GM23338 (cell line): Measurements from ENCODE around the gene PLEKHA8. TPM values are rescaled to one million over a fixed set of nuclear protein-coding genes. Genes with fewer than 3 reads are reported as not detected.

Experiments used
- ATAC-seq: fragments of 200-7000 bp; cut with Tn5 transposase; 3 replicates; pipeline ENCODE4 v1.9.1; 2020
- DNase-seq: peaks from one replicate; pipeline ENCODE4 v3.0.0-alpha.2; 2015; ENCODE audit warnings: low spot score
- H2AFZ ChIP-seq: fragments of 200-600 bp; sonication (generic); 2 replicates; pipeline ENCODE4 v1.8.0; 2016; ENCODE audit warnings: antibody characterized with exemption, mild to moderate bottlenecking, moderate library complexity
- H3F3A ChIP-seq: fragments of 200-600 bp; sonication (generic); replicated peaks from 2 replicates; pipeline ENCODE4 v1.8.0; 2017; ENCODE audit warnings: antibody characterized with exemption, mixed run types, low read depth
- H3K27ac ChIP-seq: fragments of 200-600 bp; sonication (generic); 2 replicates; pipeline ENCODE4 v1.6.1; 2016; ENCODE audit warnings: low read depth
- H3K27me3 ChIP-seq: fragments of 200-600 bp; sonication (generic); 2 replicates; pipeline ENCODE4 v1.8.0; 2016; ENCODE audit warnings: mild to moderate bottlenecking, mixed run types, moderate library complexity; ENCODE audit not compliant: insufficient read depth
- H3K36me3 ChIP-seq: fragments of 200-600 bp; sonication (generic); 2 replicates; pipeline ENCODE4 v1.8.0; 2016; ENCODE audit warnings: mild to moderate bottlenecking; ENCODE audit not compliant: insufficient read depth
- H3K4me1 ChIP-seq: fragments of 200-600 bp; sonication (generic); 2 replicates; pipeline ENCODE4 v1.8.0; 2016; ENCODE audit warnings: mild to moderate bottlenecking, moderate library complexity; ENCODE audit not compliant: insufficient read depth
- H3K4me2 ChIP-seq: fragments of 200-600 bp; sonication (generic); 2 replicates; pipeline ENCODE4 v1.7.1; 2017; ENCODE audit warnings: mixed run types
- H3K4me3 ChIP-seq: fragments of 200-600 bp; sonication (generic); 2 replicates; pipeline ENCODE4 v1.6.1; 2016; ENCODE audit warnings: mixed run types
- H3K79me2 ChIP-seq: fragments of 200-600 bp; sonication (generic); replicated peaks from 2 replicates; pipeline ENCODE4 v1.8.0; 2017; ENCODE audit warnings: mild to moderate bottlenecking; ENCODE audit not compliant: insufficient read depth
- H3K9me2 ChIP-seq: fragments of 200-600 bp; sonication (generic); 2 replicates; pipeline ENCODE4 v1.8.0; 2017; ENCODE audit not compliant: insufficient read depth
- H4K20me1 ChIP-seq: fragments of 200-600 bp; sonication (generic); replicated peaks from 2 replicates; pipeline ENCODE4 v1.8.0; 2017; ENCODE audit warnings: mild to moderate bottlenecking; ENCODE audit not compliant: insufficient read depth
- H3K27ac Mint-ChIP-seq: 2 replicates; pipeline ENCODE4 v1.8.0; 2020; ENCODE audit warnings: inconsistent platforms, mild to moderate bottlenecking, moderate library complexity, mixed read lengths
- H3K27me3 Mint-ChIP-seq: 3 replicates; pipeline ENCODE4 v1.8.0; 2022; ENCODE audit warnings: low read depth, mild to moderate bottlenecking, moderate library complexity, mixed read lengths, inconsistent platforms; ENCODE audit not compliant: insufficient read depth, poor library complexity
- H3K36me3 Mint-ChIP-seq: 3 replicates; pipeline ENCODE4 v1.8.0; 2021; ENCODE audit warnings: low read depth, mild to moderate bottlenecking, inconsistent platforms, moderate library complexity, mixed read lengths
- H3K4me1 Mint-ChIP-seq: 3 replicates; pipeline ENCODE4 v1.8.0; 2020; ENCODE audit warnings: mild to moderate bottlenecking, inconsistent platforms, mixed read lengths
- H3K4me3 Mint-ChIP-seq: 3 replicates; pipeline ENCODE4 v1.8.0; 2021; ENCODE audit warnings: moderate library complexity, mild to moderate bottlenecking, inconsistent platforms, mixed read lengths
- H3K9me3 Mint-ChIP-seq: 3 replicates; pipeline ENCODE4 v1.8.0; 2020; ENCODE audit warnings: moderate library complexity, mild to moderate bottlenecking, inconsistent platforms, mixed read lengths
- CREB1 ChIP-seq: fragments of 250-450 bp; sonication (Bioruptor Pico); IDR thresholded peaks from 2 replicates; pipeline ENCODE4 v1.5.0; 2020; ENCODE audit warnings: low read depth, mild to moderate bottlenecking, moderate library complexity
- JUNB ChIP-seq: IDR thresholded peaks from one replicate; pipeline ENCODE4 v1.6.1; 2016; ENCODE audit warnings: antibody characterized with exemption; ENCODE audit not compliant: unreplicated experiment
- NANOG ChIP-seq: IDR thresholded peaks from 2 replicates; pipeline ENCODE4 v1.6.1; 2016; ENCODE audit warnings: antibody characterized with exemption, borderline replicate concordance
- POLR2AphosphoS5 ChIP-seq: IDR thresholded peaks from 2 replicates; pipeline ENCODE4 v1.6.1; 2016; ENCODE audit warnings: antibody characterized with exemption, low read depth
- STAT1 ChIP-seq: IDR thresholded peaks from one replicate; pipeline ENCODE4 v1.6.1; 2016; ENCODE audit warnings: antibody characterized with exemption; ENCODE audit not compliant: unreplicated experiment
- ZNF331 ChIP-seq: fragments of 250-450 bp; sonication (Bioruptor Pico); IDR thresholded peaks from 2 replicates; pipeline ENCODE4 v1.5.0; 2020; ENCODE audit warnings: low read depth, mild to moderate bottlenecking, moderate library complexity
- polyA plus RNA-seq: library from polyadenylated mRNA; unstranded; fragments of >200 nt; fragmentation: Nextera tagmentation; extraction: Ambion mirVana; gene quantifications from 2 replicates; pipeline ENCODE4 v1.2.1, GENCODE V29; 2016
- total RNA-seq: library from RNA; depleted of rRNA; stranded (reverse); fragments of >200 nt; shearing (Covaris generic); gene quantifications from 2 replicates; pipeline ENCODE4 v1.2.3, GENCODE V29; 2014
- TF ChIP-seq, protein P1 (sequence below), 2 experiments: fragments of 200-600 bp in 1 of 2; sonication (generic) in 1 of 2; conservative IDR thresholded peaks; 2 replicates each; pipeline versions ENCODE4 v1.5.1 to v1.6.1; 2016 to 2017; ENCODE audit warnings: antibody characterized with exemption in 2 of 2, low read depth in 2 of 2, mild to moderate bottlenecking in 2 of 2, moderate library complexity in 1 of 2
- TF ChIP-seq, protein P2 (sequence below): fragments of 250-450 bp; sonication (Bioruptor Pico); IDR thresholded peaks from 2 replicates; pipeline ENCODE4 v1.5.0; 2020; ENCODE audit warnings: mild to moderate bottlenecking, moderate library complexity
- TF ChIP-seq, protein P3 (sequence below): IDR thresholded peaks from 2 replicates; pipeline ENCODE4 v1.6.1; 2016; ENCODE audit warnings: antibody characterized with exemption

PLEKHA8 gene
- total and polyA plus RNA-seq, 2 experiments from 2014 or later, result 11.6 to 44.9 TPM

DNA sequence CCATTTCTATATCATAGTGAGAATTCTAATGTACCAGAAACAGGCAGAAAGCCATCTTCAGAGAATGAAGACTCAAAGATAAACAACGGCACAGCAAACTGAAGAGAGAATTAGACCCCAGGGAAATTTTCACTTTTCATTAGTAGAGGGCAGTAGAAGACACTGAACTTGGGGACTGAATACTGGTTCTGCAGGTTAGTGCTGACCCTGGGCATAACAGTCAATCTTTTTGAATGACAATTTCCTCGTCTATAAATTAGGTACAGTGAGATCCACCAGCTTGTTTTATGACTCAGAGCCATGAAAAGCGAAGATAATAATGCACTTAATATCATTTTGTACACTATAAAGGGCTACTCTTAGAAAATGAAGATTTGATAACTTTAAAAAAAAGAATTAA is 15.5 kb upstream of the PLEKHA8 start:
- DNase-seq (no peak), ATAC-seq (no peak)
- H3K27ac Mint-ChIP-seq, result no peak overlapping the region
- Histone ChIP-seq H3K27me3 (no peaks in the 10 kb centered on the region), H3K4me2 (no peak overlapping the region), H3K4me3 (no peak overlapping the region), H2AFZ (no peak overlapping the region), H3K27ac (no peak overlapping the region), H3K36me3 (peaks cover 11% of the 10 kb centered on the region; the same call in 1 of the 2 replicates), H3K9me2 (no peaks in the 10 kb centered on the region), H3F3A (no peaks in the 10 kb centered on the region), H3K4me1 (no peaks in the 10 kb centered on the region), H4K20me1 (no peaks in the 10 kb centered on the region; the same call in 1 of the 2 replicates), H3K79me2 (no peaks in the 10 kb centered on the region)
- no peak overlapping the region for H3K4me3 Mint-ChIP-seq
- peaks cover 18% of the 10 kb centered on the region for H3K36me3 Mint-ChIP-seq
- no peaks in the 10 kb centered on the region for H3K27me3 Mint-ChIP-seq
- H3K4me1 Mint-ChIP-seq, result no peaks in the 10 kb centered on the region; the same call in 2 of the 3 replicates
- H3K9me3 Mint-ChIP-seq, result no peaks in the 10 kb centered on the region
- TF ChIP-seq, protein P1, sequence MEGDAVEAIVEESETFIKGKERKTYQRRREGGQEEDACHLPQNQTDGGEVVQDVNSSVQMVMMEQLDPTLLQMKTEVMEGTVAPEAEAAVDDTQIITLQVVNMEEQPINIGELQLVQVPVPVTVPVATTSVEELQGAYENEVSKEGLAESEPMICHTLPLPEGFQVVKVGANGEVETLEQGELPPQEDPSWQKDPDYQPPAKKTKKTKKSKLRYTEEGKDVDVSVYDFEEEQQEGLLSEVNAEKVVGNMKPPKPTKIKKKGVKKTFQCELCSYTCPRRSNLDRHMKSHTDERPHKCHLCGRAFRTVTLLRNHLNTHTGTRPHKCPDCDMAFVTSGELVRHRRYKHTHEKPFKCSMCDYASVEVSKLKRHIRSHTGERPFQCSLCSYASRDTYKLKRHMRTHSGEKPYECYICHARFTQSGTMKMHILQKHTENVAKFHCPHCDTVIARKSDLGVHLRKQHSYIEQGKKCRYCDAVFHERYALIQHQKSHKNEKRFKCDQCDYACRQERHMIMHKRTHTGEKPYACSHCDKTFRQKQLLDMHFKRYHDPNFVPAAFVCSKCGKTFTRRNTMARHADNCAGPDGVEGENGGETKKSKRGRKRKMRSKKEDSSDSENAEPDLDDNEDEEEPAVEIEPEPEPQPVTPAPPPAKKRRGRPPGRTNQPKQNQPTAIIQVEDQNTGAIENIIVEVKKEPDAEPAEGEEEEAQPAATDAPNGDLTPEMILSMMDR (conservative IDR thresholded peaks at IDR 0.05; ENCODE audit: low read depth in 2 of 2), result 0 out of 4 replicates have a peak, but pooled peaks of 1 of the 2 experiments have one; percentile 27
- no peak for TF ChIP-seq JUNB

DNA sequence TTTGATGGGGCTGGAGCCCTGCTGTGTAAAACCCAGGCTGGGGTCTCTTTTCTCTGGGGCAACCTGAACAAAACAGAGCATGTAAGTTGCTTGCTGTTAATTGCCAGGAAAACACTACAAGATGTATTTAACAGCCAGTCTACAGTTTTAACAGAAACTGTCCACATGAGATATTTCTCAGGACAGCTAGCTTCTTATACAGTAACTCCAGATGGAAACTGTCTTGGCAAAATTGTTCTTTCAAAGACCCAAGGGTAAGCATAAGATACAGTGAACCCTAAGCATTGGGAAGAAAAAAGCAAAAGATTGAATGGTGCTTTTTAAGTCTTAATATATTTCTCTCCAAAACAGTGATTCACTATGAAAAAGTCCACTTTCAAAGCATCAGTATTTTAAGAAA is 9.8 kb upstream of the PLEKHA8 start:
- no peak overlapping the region for H3K4me2 ChIP-seq
- no peaks in the 10 kb centered on the region for H3F3A ChIP-seq
- H3K4me3 Mint-ChIP-seq, result no peak overlapping the region
- no peak for DNase-seq
- ATAC-seq, result no peak
- H3K9me3 Mint-ChIP-seq, result no peaks in the 10 kb centered on the region
- H3K36me3 Mint-ChIP-seq, result peaks cover 28% of the 10 kb centered on the region
- H3K4me1 ChIP-seq, result no peaks in the 10 kb centered on the region
- TF ChIP-seq JUNB, result no peak
- TF ChIP-seq POLR2AphosphoS5, result no peak
- no peak for TF ChIP-seq NANOG
- TF ChIP-seq, protein P2, sequence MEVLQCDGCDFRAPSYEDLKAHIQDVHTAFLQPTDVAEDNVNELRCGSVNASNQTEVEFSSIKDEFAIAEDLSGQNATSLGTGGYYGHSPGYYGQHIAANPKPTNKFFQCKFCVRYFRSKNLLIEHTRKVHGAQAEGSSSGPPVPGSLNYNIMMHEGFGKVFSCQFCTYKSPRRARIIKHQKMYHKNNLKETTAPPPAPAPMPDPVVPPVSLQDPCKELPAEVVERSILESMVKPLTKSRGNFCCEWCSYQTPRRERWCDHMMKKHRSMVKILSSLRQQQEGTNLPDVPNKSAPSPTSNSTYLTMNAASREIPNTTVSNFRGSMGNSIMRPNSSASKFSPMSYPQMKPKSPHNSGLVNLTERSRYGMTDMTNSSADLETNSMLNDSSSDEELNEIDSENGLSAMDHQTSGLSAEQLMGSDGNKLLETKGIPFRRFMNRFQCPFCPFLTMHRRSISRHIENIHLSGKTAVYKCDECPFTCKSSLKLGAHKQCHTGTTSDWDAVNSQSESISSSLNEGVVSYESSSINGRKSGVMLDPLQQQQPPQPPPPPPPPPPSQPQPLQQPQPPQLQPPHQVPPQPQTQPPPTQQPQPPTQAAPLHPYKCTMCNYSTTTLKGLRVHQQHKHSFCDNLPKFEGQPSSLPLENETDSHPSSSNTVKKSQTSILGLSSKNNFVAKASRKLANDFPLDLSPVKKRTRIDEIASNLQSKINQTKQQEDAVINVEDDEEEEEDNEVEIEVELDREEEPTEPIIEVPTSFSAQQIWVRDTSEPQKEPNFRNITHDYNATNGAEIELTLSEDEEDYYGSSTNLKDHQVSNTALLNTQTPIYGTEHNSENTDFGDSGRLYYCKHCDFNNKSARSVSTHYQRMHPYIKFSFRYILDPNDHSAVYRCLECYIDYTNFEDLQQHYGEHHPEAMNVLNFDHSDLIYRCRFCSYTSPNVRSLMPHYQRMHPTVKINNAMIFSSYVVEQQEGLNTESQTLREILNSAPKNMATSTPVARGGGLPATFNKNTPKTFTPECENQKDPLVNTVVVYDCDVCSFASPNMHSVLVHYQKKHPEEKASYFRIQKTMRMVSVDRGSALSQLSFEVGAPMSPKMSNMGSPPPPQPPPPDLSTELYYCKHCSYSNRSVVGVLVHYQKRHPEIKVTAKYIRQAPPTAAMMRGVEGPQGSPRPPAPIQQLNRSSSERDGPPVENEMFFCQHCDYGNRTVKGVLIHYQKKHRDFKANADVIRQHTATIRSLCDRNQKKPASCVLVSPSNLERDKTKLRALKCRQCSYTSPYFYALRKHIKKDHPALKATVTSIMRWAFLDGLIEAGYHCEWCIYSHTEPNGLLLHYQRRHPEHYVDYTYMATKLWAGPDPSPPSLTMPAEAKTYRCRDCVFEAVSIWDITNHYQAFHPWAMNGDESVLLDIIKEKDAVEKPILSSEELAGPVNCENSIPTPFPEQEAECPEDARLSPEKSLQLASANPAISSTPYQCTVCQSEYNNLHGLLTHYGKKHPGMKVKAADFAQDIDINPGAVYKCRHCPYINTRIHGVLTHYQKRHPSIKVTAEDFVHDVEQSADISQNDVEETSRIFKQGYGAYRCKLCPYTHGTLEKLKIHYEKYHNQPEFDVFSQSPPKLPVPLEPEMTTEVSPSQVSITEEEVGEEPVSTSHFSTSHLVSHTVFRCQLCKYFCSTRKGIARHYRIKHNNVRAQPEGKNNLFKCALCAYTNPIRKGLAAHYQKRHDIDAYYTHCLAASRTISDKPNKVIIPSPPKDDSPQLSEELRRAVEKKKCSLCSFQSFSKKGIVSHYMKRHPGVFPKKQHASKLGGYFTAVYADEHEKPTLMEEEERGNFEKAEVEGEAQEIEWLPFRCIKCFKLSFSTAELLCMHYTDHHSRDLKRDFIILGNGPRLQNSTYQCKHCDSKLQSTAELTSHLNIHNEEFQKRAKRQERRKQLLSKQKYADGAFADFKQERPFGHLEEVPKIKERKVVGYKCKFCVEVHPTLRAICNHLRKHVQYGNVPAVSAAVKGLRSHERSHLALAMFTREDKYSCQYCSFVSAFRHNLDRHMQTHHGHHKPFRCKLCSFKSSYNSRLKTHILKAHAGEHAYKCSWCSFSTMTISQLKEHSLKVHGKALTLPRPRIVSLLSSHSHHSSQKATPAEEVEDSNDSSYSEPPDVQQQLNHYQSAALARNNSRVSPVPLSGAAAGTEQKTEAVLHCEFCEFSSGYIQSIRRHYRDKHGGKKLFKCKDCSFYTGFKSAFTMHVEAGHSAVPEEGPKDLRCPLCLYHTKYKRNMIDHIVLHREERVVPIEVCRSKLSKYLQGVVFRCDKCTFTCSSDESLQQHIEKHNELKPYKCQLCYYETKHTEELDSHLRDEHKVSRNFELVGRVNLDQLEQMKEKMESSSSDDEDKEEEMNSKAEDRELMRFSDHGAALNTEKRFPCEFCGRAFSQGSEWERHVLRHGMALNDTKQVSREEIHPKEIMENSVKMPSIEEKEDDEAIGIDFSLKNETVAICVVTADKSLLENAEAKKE (CRISPR knock-in tag), result no peak
- TF ChIP-seq ZNF331 (CRISPR knock-in tag), result no peak
- TF ChIP-seq, protein P3, sequence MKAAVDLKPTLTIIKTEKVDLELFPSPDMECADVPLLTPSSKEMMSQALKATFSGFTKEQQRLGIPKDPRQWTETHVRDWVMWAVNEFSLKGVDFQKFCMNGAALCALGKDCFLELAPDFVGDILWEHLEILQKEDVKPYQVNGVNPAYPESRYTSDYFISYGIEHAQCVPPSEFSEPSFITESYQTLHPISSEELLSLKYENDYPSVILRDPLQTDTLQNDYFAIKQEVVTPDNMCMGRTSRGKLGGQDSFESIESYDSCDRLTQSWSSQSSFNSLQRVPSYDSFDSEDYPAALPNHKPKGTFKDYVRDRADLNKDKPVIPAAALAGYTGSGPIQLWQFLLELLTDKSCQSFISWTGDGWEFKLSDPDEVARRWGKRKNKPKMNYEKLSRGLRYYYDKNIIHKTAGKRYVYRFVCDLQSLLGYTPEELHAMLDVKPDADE, result no peak
- no peak for TF ChIP-seq CREB1 (CRISPR knock-in tag)
- no peak for TF ChIP-seq STAT1
- H3K79me2 ChIP-seq, result peaks cover 13% of the 10 kb centered on the region
- no peak overlapping the region for H2AFZ ChIP-seq
- H4K20me1 ChIP-seq, result peaks cover 8% of the 10 kb centered on the region; the same call in 1 of the 2 replicates
- H3K36me3 ChIP-seq, result peaks cover 19% of the 10 kb centered on the region; the same call in 1 of the 2 replicates
- peaks cover 3% of the 10 kb centered on the region; the same call in 2 of the 3 replicates for H3K4me1 Mint-ChIP-seq
- H3K27ac Mint-ChIP-seq, result no peak overlapping the region
- no peaks in the 10 kb centered on the region for H3K9me2 ChIP-seq
- no peak overlapping the region for H3K4me3 ChIP-seq
- no peaks in the 10 kb centered on the region for H3K27me3 ChIP-seq
- no peak overlapping the region for H3K27ac ChIP-seq
- H3K27me3 Mint-ChIP-seq, result no peaks in the 10 kb centered on the region
